ENCODE measurements around the gene RYK. TPM values are rescaled to one million over a fixed set of nuclear protein-coding genes. Genes with fewer than 3 reads are reported as not detected.
A peak's percentile ranks its signal among the peaks of the same experiment; 100 is the strongest.

RYK gene
- total RNA-seq, 1 experiment from 2014 or later = 60.6 TPM

DNA sequence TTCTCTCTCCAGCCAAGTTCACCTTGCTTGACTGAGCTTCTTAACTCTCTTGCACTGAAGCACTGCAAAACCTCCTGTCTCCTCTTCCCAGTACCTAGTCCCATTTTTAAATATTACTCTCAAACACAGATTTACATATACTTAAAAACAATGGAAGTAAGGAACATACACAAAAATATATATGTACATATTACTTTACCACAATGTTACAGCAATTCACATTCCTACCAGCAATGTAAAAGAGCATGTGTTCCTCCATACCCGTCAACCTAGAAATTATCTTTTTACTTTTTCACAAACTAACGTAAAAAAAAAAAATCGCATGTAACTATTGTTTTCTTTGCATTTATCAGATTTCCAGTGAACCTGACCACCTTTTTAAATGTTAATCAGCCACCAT is 60.4 kb downstream of the RYK start:
- H3K4me3 Mint-ChIP-seq = no peak overlapping the region
- no peaks in the 10 kb centered on the region for H3K27me3 Mint-ChIP-seq (ENCODE audit: low read depth)
- H3K4me1 Mint-ChIP-seq = peaks cover 6 to 8% of the 10 kb centered on the region in 2 experiments; a peak in 2 of 4 replicates

More for the DNA sequence above, 60.4 kb downstream of the RYK start:
- Histone ChIP-seq H2BK20ac (ENCODE audit: low read depth, low read length, poor library complexity, severe bottlenecking) (no peak overlapping the region), H2BK120ac (ENCODE audit: low read depth, low read length, poor library complexity, severe bottlenecking) (no peak overlapping the region), H4K5ac (ENCODE audit: insufficient read length, low read depth, low read length) (no peak overlapping the region), H3K27me3 (ENCODE audit: insufficient read depth, low read length) (no peaks in the 10 kb centered on the region), H4K91ac (ENCODE audit: insufficient read length, low read depth, low read length) (no peak overlapping the region), H3K4me2 (ENCODE audit: insufficient read depth, insufficient read length, low read length) (no peak overlapping the region), H2AK5ac (ENCODE audit: insufficient read length, low read length) (no peak overlapping the region), H4K20me1 (ENCODE audit: control insufficient read depth, insufficient read depth, insufficient read length) (no peaks in the 10 kb centered on the region), H4K8ac (replicated peaks; ENCODE audit: insufficient read length, low read depth, low read length) (no peak overlapping the region), H3K9ac (ENCODE audit: extremely low read depth, insufficient read length, low read length) (no peak overlapping the region), H3K56ac (ENCODE audit: insufficient read length, low read depth, low read length) (no peak overlapping the region), H3K79me1 (ENCODE audit: insufficient read depth, low read depth, low read length, poor library complexity, severe bottlenecking) (no peaks in the 10 kb centered on the region), H3K79me2 (ENCODE audit: insufficient read depth, low read length) (no peaks in the 10 kb centered on the region), H3K18ac (ENCODE audit: insufficient read length, low read depth, low read length) (no peak overlapping the region), H3K23ac (ENCODE audit: insufficient read length, low read depth, low read length) (no peak overlapping the region), H3T11ph (ENCODE audit: low read length) (no peak overlapping the region), H3K4me1 (ENCODE audit: insufficient read depth, low read length) (no peaks in the 10 kb centered on the region), H2BK15ac (ENCODE audit: low read depth, low read length) (no peak overlapping the region), H2BK5ac (ENCODE audit: insufficient read length, low read length) (no peak overlapping the region), H3K9me3 (ENCODE audit: control insufficient read depth, low read depth, low read length) (no peaks in the 10 kb centered on the region), H3K23me2 (ENCODE audit: insufficient read length, low read depth, low read length, poor library complexity, severe bottlenecking) (no peaks in the 10 kb centered on the region), H3K4ac (ENCODE audit: low read depth, low read length) (no peak overlapping the region), H3K27ac (ENCODE audit: insufficient read length, low read depth, low read length) (no peak overlapping the region), H3K14ac (ENCODE audit: insufficient read depth, low read length) (no peak overlapping the region), H2AFZ (ENCODE audit: low read length) (no peak overlapping the region), H2BK12ac (ENCODE audit: insufficient read length, low read depth, low read length) (no peak overlapping the region)
- H3K27ac Mint-ChIP-seq = peak overlapping the region in 1 of 3 experiments; percentile 29; a peak in 4 of 7 replicates
- DNase-seq = no peak
- no peaks in the 10 kb centered on the region for H3K9me3 Mint-ChIP-seq
- TF ChIP-seq, protein P1, sequence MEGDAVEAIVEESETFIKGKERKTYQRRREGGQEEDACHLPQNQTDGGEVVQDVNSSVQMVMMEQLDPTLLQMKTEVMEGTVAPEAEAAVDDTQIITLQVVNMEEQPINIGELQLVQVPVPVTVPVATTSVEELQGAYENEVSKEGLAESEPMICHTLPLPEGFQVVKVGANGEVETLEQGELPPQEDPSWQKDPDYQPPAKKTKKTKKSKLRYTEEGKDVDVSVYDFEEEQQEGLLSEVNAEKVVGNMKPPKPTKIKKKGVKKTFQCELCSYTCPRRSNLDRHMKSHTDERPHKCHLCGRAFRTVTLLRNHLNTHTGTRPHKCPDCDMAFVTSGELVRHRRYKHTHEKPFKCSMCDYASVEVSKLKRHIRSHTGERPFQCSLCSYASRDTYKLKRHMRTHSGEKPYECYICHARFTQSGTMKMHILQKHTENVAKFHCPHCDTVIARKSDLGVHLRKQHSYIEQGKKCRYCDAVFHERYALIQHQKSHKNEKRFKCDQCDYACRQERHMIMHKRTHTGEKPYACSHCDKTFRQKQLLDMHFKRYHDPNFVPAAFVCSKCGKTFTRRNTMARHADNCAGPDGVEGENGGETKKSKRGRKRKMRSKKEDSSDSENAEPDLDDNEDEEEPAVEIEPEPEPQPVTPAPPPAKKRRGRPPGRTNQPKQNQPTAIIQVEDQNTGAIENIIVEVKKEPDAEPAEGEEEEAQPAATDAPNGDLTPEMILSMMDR (conservative IDR thresholded peaks at IDR 0.05) = no peak; the same call in 2 of the 3 replicates
- peaks cover 10 to 48% (median 28%) of the 10 kb centered on the region in 3 experiments for H3K36me3 Mint-ChIP-seq (ENCODE audit: insufficient read depth in 1 of 3, low read depth in 3 of 3)
- 100% methylated on average over 2 of the region's 3 CpGs for WGBS (ENCODE audit: extremely low coverage, insufficient read length, low lambda C conversion rate)
